HG02870 (cell line): ENCODE results near the gene MBTPS1.
"Not testable (repeated sequence)": the region's sequence is repeated elsewhere in the genome, so short reads cannot be mapped to it uniquely, and the experiment has no call there.

ENCODE experiments used
- ATAC-seq: cut with Tn5 transposase; IDR thresholded peaks from one replicate; pipeline ENCODE4 v1.9.1; 2021; ENCODE audit warnings: mild to moderate bottlenecking, moderate library complexity; ENCODE audit not compliant: unreplicated experiment

The MBTPS1 gene

GRCh38 chr16:84137769-84138357, 21.1 kb upstream of the MBTPS1 start:
- ATAC-seq, result no peak

GRCh38 chr16:84137287-84137686, 20.5 kb upstream of the MBTPS1 start:
- ATAC-seq, result no peak

GRCh38 chr16:84136331-84137125, 19.8 kb upstream of the MBTPS1 start:
- ATAC-seq, result no peak

GRCh38 chr16:84132527-84133285, 16.0 kb upstream of the MBTPS1 start:
- no peak for ATAC-seq

GRCh38 chr16:84131117-84131516, 14.4 kb upstream of the MBTPS1 start:
- ATAC-seq, result no peak

GRCh38 chr16:84124257-84125073, 7.7 kb upstream of the MBTPS1 start:
- ATAC-seq, result no peak

GRCh38 chr16:84121007-84121406, 4.3 kb upstream of the MBTPS1 start:
- no peak for ATAC-seq

GRCh38 chr16:84120023-84120422, 3.3 kb upstream of the MBTPS1 start:
- ATAC-seq, result no peak

- ATAC-seq, result no peak
These were observed 2.6 kb upstream of the MBTPS1 start for GRCh38 chr16:84119368-84119767.

GRCh38 chr16:84118315-84118714, 1.6 kb upstream of the MBTPS1 start:
- ATAC-seq, result not testable (repeated sequence)

GRCh38 chr16:84117494-84117843, 727 bp upstream of the MBTPS1 start:
- no peak for ATAC-seq

- ATAC-seq, result peak; percentile 33
These were observed 623 bp downstream of the MBTPS1 start for GRCh38 chr16:84115919-84116719.

- ATAC-seq, result not testable (repeated sequence)
These were observed 4.8 kb downstream of the MBTPS1 start for GRCh38 chr16:84111949-84112348.

GRCh38 chr16:84111525-84111924, 5.2 kb downstream of the MBTPS1 start:
- no peak for ATAC-seq

- ATAC-seq, result no peak
These were observed 6.2 kb downstream of the MBTPS1 start for GRCh38 chr16:84110527-84110926.

- ATAC-seq, result no peak
These were observed 7.0 kb downstream of the MBTPS1 start for GRCh38 chr16:84109598-84110335.

- ATAC-seq, result no peak
These were observed 8.8 kb downstream of the MBTPS1 start for GRCh38 chr16:84107921-84108320.

- ATAC-seq, result no peak
These were observed 10.6 kb downstream of the MBTPS1 start for GRCh38 chr16:84105948-84106740.

GRCh38 chr16:84105301-84105815, 11.4 kb downstream of the MBTPS1 start:
- no peak for ATAC-seq
